ENCODE results near the gene ACAN.

Gene ACAN

DNA sequence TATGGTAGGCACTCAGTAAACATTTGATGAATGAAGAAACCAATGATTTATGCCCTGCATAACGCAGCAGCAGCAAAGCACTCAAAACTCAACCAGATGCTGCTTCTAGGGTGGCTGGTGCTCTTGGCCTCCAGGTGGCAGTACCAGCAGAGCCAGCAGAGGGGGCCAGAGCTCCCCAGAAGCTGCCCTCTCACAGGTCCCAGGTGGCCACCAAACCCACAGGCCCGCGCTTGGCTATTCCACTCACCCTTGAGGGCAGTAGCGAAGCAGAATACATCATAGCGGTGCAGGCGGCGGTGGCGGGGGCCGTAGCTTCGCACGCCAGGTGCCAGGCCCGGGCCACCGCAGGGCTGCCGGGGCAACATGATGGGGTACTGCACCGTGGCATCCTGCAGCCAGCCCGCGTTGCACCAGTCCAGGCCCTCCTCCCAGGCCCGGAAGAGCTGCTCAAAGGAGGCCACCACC lies 75.5 kb downstream of the ACAN start:
- TF ChIP-seq POLR2AphosphoS5 (IDR thresholded peaks at IDR 0.05; ENCODE audit: low read depth), result no peak
- no peak for TF ChIP-seq SPI1 (IDR thresholded peaks at IDR 0.05; ENCODE audit: borderline replicate concordance, low read depth)
- TF ChIP-seq, protein P1, sequence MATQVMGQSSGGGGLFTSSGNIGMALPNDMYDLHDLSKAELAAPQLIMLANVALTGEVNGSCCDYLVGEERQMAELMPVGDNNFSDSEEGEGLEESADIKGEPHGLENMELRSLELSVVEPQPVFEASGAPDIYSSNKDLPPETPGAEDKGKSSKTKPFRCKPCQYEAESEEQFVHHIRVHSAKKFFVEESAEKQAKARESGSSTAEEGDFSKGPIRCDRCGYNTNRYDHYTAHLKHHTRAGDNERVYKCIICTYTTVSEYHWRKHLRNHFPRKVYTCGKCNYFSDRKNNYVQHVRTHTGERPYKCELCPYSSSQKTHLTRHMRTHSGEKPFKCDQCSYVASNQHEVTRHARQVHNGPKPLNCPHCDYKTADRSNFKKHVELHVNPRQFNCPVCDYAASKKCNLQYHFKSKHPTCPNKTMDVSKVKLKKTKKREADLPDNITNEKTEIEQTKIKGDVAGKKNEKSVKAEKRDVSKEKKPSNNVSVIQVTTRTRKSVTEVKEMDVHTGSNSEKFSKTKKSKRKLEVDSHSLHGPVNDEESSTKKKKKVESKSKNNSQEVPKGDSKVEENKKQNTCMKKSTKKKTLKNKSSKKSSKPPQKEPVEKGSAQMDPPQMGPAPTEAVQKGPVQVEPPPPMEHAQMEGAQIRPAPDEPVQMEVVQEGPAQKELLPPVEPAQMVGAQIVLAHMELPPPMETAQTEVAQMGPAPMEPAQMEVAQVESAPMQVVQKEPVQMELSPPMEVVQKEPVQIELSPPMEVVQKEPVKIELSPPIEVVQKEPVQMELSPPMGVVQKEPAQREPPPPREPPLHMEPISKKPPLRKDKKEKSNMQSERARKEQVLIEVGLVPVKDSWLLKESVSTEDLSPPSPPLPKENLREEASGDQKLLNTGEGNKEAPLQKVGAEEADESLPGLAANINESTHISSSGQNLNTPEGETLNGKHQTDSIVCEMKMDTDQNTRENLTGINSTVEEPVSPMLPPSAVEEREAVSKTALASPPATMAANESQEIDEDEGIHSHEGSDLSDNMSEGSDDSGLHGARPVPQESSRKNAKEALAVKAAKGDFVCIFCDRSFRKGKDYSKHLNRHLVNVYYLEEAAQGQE (IDR thresholded peaks at IDR 0.05; ENCODE audit: insufficient replicate concordance, low read depth), result no peak
- TF ChIP-seq GABPA (IDR thresholded peaks at IDR 0.05; ENCODE audit: low read depth), result no peak
- TF ChIP-seq, protein P2, sequence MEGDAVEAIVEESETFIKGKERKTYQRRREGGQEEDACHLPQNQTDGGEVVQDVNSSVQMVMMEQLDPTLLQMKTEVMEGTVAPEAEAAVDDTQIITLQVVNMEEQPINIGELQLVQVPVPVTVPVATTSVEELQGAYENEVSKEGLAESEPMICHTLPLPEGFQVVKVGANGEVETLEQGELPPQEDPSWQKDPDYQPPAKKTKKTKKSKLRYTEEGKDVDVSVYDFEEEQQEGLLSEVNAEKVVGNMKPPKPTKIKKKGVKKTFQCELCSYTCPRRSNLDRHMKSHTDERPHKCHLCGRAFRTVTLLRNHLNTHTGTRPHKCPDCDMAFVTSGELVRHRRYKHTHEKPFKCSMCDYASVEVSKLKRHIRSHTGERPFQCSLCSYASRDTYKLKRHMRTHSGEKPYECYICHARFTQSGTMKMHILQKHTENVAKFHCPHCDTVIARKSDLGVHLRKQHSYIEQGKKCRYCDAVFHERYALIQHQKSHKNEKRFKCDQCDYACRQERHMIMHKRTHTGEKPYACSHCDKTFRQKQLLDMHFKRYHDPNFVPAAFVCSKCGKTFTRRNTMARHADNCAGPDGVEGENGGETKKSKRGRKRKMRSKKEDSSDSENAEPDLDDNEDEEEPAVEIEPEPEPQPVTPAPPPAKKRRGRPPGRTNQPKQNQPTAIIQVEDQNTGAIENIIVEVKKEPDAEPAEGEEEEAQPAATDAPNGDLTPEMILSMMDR (IDR thresholded peaks at IDR 0.05; ENCODE audit: insufficient read depth, low read length), result peak; percentile 88
- H3K4me3 ChIP-seq (replicated peaks; ENCODE audit: insufficient read depth, low read length), result no peak overlapping the region
- H3K27me3 ChIP-seq (ENCODE audit: insufficient read depth, poor library complexity, severe bottlenecking), result no peaks in the 10 kb centered on the region
- DNase-seq (ENCODE audit: low read depth in 1 of 2, low spot score in 1 of 2), result peak in 1 of 2 experiments; percentile 33
- H3K27ac ChIP-seq (replicated peaks), result no peak overlapping the region

GRCh38 chr15:88880944-88881740 lies 77.9 kb downstream of the ACAN start:
- H3K27ac ChIP-seq (replicated peaks), result no peak overlapping the region
- TF ChIP-seq POLR2AphosphoS5 (IDR thresholded peaks at IDR 0.05; ENCODE audit: low read depth), result no peak
- no peak for TF ChIP-seq GABPA (IDR thresholded peaks at IDR 0.05; ENCODE audit: low read depth)
- H3K27me3 ChIP-seq (ENCODE audit: insufficient read depth, poor library complexity, severe bottlenecking), result no peaks in the 10 kb centered on the region
- no peak overlapping the region for H3K4me3 ChIP-seq (replicated peaks; ENCODE audit: insufficient read depth, low read length)
- no peak for DNase-seq (ENCODE audit: low read depth in 1 of 2, low spot score in 1 of 2)

DNA sequence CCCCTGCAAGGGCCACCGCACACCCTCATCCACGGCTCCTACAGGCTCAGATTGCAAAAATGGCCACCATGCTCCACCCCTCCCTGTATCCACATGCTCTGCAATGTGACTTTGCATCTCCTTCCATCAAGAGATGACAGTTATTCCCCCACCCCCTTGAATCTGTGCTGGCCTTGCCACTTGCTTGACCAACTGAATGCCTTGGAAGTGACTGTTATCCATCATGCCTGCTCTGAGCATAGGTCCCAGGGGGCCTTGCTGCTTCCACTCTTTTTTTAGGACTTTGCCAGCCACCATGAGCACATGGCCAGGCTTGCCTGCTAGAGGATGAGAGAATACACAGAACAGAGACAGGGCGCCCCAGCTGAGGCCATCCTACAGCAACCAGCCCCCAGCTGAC lies 78.5 kb downstream of the ACAN start:
- Histone ChIP-seq H3K4me3 (replicated peaks; ENCODE audit: insufficient read depth, low read length) (no peak overlapping the region), H3K27me3 (ENCODE audit: insufficient read depth, poor library complexity, severe bottlenecking) (no peaks in the 10 kb centered on the region), H3K27ac (replicated peaks) (no peak overlapping the region)
- TF ChIP-seq POLR2AphosphoS5 (IDR thresholded peaks at IDR 0.05; ENCODE audit: low read depth) (no peak), SPI1 (IDR thresholded peaks at IDR 0.05; ENCODE audit: borderline replicate concordance, low read depth) (no peak), GABPA (IDR thresholded peaks at IDR 0.05; ENCODE audit: low read depth) (no peak)
- TF ChIP-seq, protein P1 (IDR thresholded peaks at IDR 0.05; ENCODE audit: insufficient replicate concordance, low read depth), result no peak
- TF ChIP-seq, protein P2 (IDR thresholded peaks at IDR 0.05; ENCODE audit: insufficient read depth, low read length), result no peak
- no peak for DNase-seq (ENCODE audit: low read depth in 1 of 2, low spot score in 1 of 2)

DNA sequence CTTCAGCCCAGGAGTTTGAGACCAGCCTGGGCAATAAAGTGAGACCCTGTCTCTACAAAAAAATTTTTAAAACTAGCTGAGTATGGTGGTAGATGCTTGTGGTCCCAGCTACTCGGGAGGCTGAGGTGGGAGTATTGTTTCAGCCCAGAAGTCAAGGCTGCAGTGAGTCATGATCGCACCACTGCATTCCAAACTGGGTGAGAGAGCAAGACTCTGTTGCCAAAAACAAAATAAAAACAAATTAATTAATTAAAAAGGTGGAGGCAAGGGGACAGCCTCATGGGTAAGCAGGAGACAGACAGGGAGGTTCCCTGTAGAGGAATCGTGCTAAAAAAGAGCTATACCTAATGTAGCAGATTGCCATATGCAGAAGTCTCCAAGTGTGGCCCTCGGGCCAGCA lies 79.5 kb downstream of the ACAN start:
- DNase-seq (ENCODE audit: low read depth in 1 of 2, low spot score in 1 of 2), result no peak
- TF ChIP-seq, protein P2 (IDR thresholded peaks at IDR 0.05; ENCODE audit: insufficient read depth, low read length), result no peak
- TF ChIP-seq POLR2AphosphoS5 (IDR thresholded peaks at IDR 0.05; ENCODE audit: low read depth) (no peak), GABPA (IDR thresholded peaks at IDR 0.05; ENCODE audit: low read depth) (no peak), SPI1 (IDR thresholded peaks at IDR 0.05; ENCODE audit: borderline replicate concordance, low read depth) (no peak)
- TF ChIP-seq, protein P1 (IDR thresholded peaks at IDR 0.05; ENCODE audit: insufficient replicate concordance, low read depth), result no peak
- Histone ChIP-seq H3K27ac (replicated peaks) (no peak overlapping the region), H3K4me3 (replicated peaks; ENCODE audit: insufficient read depth, low read length) (no peak overlapping the region), H3K27me3 (ENCODE audit: insufficient read depth, poor library complexity, severe bottlenecking) (no peaks in the 10 kb centered on the region)
